ENCODE results near the gene CACNA1A. TPM values are rescaled to one million over a fixed set of nuclear protein-coding genes. Genes with fewer than 3 reads are reported as not detected.
A peak's percentile ranks its signal among the peaks of the same experiment; 100 is the strongest.

CACNA1A gene
- total and polyA plus RNA-seq, 3 donors from 2014 or later: 9.7 to 22.5 (median 21.8) TPM

GRCh38 chr19:13398182-13398581 lies 108.1 kb downstream of the CACNA1A start:
- DNase-seq: no peak
- WGBS, 2 donors: 86% methylated on average over 4 of the region's 4 CpGs
- TF ChIP-seq POLR2A (IDR thresholded peaks at IDR 0.05) (no peak), CTCF (IDR thresholded peaks at IDR 0.05) (no peak)
- no peak overlapping the region for H3K4me3 ChIP-seq
- H3K4me1 ChIP-seq: no peaks in the 10 kb centered on the region
- no peaks in the 10 kb centered on the region for H3K27me3 ChIP-seq
- H3K27ac ChIP-seq: no peak overlapping the region
- no peaks in the 10 kb centered on the region for H3K36me3 ChIP-seq (ENCODE audit: low read depth, missing control alignments)
- intact Hi-C loops (cut with DNase I; ENCODE audit: low total_unique reads): no loop called here
- no peaks in the 10 kb centered on the region for H3K9me3 ChIP-seq

- Histone ChIP-seq H3K27me3 (no peaks in the 10 kb centered on the region), H3K9me3 (no peaks in the 10 kb centered on the region), H3K27ac (no peak overlapping the region), H3K4me1 (no peaks in the 10 kb centered on the region), H3K36me3 (ENCODE audit: low read depth, missing control alignments) (no peaks in the 10 kb centered on the region), H3K4me3 (no peak overlapping the region)
- peak; percentile 63 for DNase-seq
- intact Hi-C loops (cut with DNase I; ENCODE audit: low total_unique reads): no loop called here
- 23 to 25% methylated on average over 18 of the region's 18 CpGs for WGBS, 2 donors
- TF ChIP-seq POLR2A (IDR thresholded peaks at IDR 0.05) (no peak), CTCF (IDR thresholded peaks at IDR 0.05) (no peak)
These were observed 109.8 kb downstream of the CACNA1A start for GRCh38 chr19:13396250-13397080.

GRCh38 chr19:13382633-13382938 lies 123.7 kb downstream of the CACNA1A start:
- DNase-seq: no peak
- H3K4me3 ChIP-seq: no peak overlapping the region
- intact Hi-C loops (cut with DNase I; ENCODE audit: low total_unique reads): no loop called here
- WGBS, 2 donors: 71 to 84% methylated on average over 4 of the region's 4 CpGs
- no peak for TF ChIP-seq POLR2A (IDR thresholded peaks at IDR 0.05)
- TF ChIP-seq CTCF (IDR thresholded peaks at IDR 0.05): no peak
- H3K27ac ChIP-seq: no peak overlapping the region
- H3K27me3 ChIP-seq: no peaks in the 10 kb centered on the region
- no peaks in the 10 kb centered on the region for H3K36me3 ChIP-seq (ENCODE audit: low read depth, missing control alignments)
- no peaks in the 10 kb centered on the region for H3K9me3 ChIP-seq
- no peaks in the 10 kb centered on the region for H3K4me1 ChIP-seq

- TF ChIP-seq POLR2A (IDR thresholded peaks at IDR 0.05): no peak
- no peak for TF ChIP-seq CTCF (IDR thresholded peaks at IDR 0.05)
These were observed 124.2 kb downstream of the CACNA1A start for GRCh38 chr19:13381827-13382632.

More at GRCh38 chr19:13381827-13382632, 124.2 kb downstream of the CACNA1A start:
- intact Hi-C loops (cut with DNase I; ENCODE audit: low total_unique reads): no loop called here
- Histone ChIP-seq H3K4me3 (no peak overlapping the region), H3K36me3 (ENCODE audit: low read depth, missing control alignments) (no peaks in the 10 kb centered on the region), H3K27me3 (no peaks in the 10 kb centered on the region), H3K4me1 (no peaks in the 10 kb centered on the region), H3K9me3 (no peaks in the 10 kb centered on the region), H3K27ac (no peak overlapping the region)
- no peak for DNase-seq
- WGBS, 2 donors: 45 to 56% methylated on average over 8 to 9 of the region's 9 CpGs
